Right lobe of liver (tissue), 4 donors: ENCODE results near the gene HS3ST2.

ENCODE experiments used
- POLR2A ChIP-seq: fragments of 450-650 bp; IDR thresholded peaks from one replicate; pipeline ENCODE4 v1.6.1; 2017; ENCODE audit warnings: antibody characterized with exemption, mild to moderate bottlenecking
- TF ChIP-seq, protein P1 (sequence below), 4 donors: fragments of 200-600 bp in 3 of 4; fragments of 450-650 bp in 1 of 4; IDR thresholded peaks; one replicate each; pipeline versions ENCODE4 v1.5.1 to v1.8.0; 2016 to 2022; ENCODE audit warnings: antibody characterized with exemption in 4 of 4, mild to moderate bottlenecking in 2 of 4
- donor health status: DM: no; HTN: no; CAD: no.
- donor health status: DM: no; HTN: no; CAD: no.
- donor health status: DM: no; HTN: yes; CAD: no.

DNA sequence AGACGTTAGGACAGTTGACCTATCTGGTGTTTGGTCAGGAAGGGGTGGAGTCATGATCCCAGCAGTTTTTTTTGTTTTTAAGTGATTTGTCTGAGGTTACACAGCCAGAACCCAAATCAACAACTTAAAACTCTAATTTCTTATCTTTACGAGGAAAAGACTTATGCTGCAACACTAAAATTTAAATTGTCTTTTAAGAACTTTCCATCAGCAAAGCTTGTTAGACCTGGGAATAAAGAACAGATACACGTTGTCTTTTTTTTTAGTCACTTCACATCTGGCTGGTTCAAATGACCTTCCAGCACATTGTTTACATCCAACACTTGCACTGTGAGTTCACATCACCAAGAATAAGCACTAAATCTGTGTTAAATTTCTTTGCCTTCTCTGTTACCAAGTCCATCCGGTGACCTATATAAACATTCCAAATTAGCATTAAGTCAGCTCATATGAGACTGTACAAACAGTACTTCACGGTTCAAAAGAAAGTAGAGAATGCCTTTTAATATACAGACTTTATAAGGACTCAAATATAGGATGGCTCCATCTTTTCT, 115.0 kb downstream of the HS3ST2 start:
- TF ChIP-seq, protein P1, sequence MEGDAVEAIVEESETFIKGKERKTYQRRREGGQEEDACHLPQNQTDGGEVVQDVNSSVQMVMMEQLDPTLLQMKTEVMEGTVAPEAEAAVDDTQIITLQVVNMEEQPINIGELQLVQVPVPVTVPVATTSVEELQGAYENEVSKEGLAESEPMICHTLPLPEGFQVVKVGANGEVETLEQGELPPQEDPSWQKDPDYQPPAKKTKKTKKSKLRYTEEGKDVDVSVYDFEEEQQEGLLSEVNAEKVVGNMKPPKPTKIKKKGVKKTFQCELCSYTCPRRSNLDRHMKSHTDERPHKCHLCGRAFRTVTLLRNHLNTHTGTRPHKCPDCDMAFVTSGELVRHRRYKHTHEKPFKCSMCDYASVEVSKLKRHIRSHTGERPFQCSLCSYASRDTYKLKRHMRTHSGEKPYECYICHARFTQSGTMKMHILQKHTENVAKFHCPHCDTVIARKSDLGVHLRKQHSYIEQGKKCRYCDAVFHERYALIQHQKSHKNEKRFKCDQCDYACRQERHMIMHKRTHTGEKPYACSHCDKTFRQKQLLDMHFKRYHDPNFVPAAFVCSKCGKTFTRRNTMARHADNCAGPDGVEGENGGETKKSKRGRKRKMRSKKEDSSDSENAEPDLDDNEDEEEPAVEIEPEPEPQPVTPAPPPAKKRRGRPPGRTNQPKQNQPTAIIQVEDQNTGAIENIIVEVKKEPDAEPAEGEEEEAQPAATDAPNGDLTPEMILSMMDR (IDR thresholded peaks at IDR 0.05) = no peak
- no peak for TF ChIP-seq POLR2A
